Stomach smooth muscle (tissue), 2 donors: ENCODE data around the gene ZNF460.

Experiments used
- H3K27ac ChIP-seq: one replicate; pipeline ENCODE4 v1.7.0; 2013; ENCODE audit warnings: mild to moderate bottlenecking, low read length, inconsistent platforms
- H3K27me3 ChIP-seq, 2 donors: one replicate each; pipeline ENCODE4 v1.7.0; 2013; ENCODE audit warnings: low read length in 2 of 2; ENCODE audit not compliant: insufficient read depth in 2 of 2, control insufficient read depth in 1 of 2
- H3K36me3 ChIP-seq, 2 donors: one replicate each; pipeline ENCODE4 v1.7.0; 2013; ENCODE audit warnings: low read length in 2 of 2; ENCODE audit not compliant: control insufficient read depth in 2 of 2, insufficient read depth in 2 of 2
- H3K4me1 ChIP-seq: one replicate; pipeline ENCODE4 v1.7.0; 2013; ENCODE audit warnings: low read length; ENCODE audit not compliant: control insufficient read depth, insufficient read depth
- H3K4me3 ChIP-seq, 2 donors: one replicate each; pipeline ENCODE4 v1.7.0; 2013; ENCODE audit warnings: low read length in 2 of 2
- H3K9ac ChIP-seq, 2 donors: one replicate each; pipeline ENCODE4 v1.7.0; 2013; ENCODE audit warnings: low read length in 2 of 2, mild to moderate bottlenecking in 1 of 2
- H3K9me3 ChIP-seq, 2 donors: one replicate each; pipeline ENCODE4 v1.7.0; 2013; ENCODE audit warnings: low read length in 2 of 2; ENCODE audit not compliant: control insufficient read depth in 2 of 2
- donor health status: healthy.
- donor health status: Pancreatic carcinoma.

Gene ZNF460

GRCh38 chr19:57280165-57280961, at the start of gene ZNF460:
Gene ZNF460, plus strand, starts transcription at chr19:57280485. Its CDS starts 322 bp downstream, at chr19:57280807.
- Histone ChIP-seq H3K4me3 (peak within 1 kb of the TSS; percentile 93 to 98), H3K27ac (peak within 1 kb of the TSS; percentile 99), H3K9ac (peak within 1 kb of the TSS; percentile 96 to 100), H3K36me3 (peaks cover 13 to 17% of the 10 kb centered on the region in 2 donors), H3K9me3 (no peaks in the 10 kb centered on the region), H3K27me3 (no peaks in the 10 kb centered on the region), H3K4me1 (peaks cover 34% of the 10 kb centered on the region)

- Histone ChIP-seq H3K27me3 (no peaks in the 10 kb centered on the region), H3K9me3 (no peaks in the 10 kb centered on the region), H3K36me3 (no peaks in the 10 kb centered on the region), H3K27ac (no peak overlapping the region), H3K9ac (no peak overlapping the region), H3K4me3 (no peak overlapping the region), H3K4me1 (no peaks in the 10 kb centered on the region)
Measured at GRCh38 chr19:57231686-57232085, 48.6 kb upstream of the ZNF460 start.

- Histone ChIP-seq H3K4me3 (no peak overlapping the region), H3K9me3 (no peaks in the 10 kb centered on the region), H3K27me3 (no peaks in the 10 kb centered on the region), H3K27ac (no peak overlapping the region), H3K4me1 (no peaks in the 10 kb centered on the region), H3K36me3 (no peaks in the 10 kb centered on the region), H3K9ac (no peak overlapping the region)
Measured at GRCh38 chr19:57233207-57233606, 47.1 kb upstream of the ZNF460 start.

GRCh38 chr19:57239982-57240310, 40.3 kb upstream of the ZNF460 start:
- peak overlapping the region; percentile 90 for H3K27ac ChIP-seq
- no peaks in the 10 kb centered on the region for H3K9me3 ChIP-seq

GRCh38 chr19:57240311-57241090, 39.8 kb upstream of the ZNF460 start, which contains the start of gene ZNF805:
Gene ZNF805, plus strand, starts transcription at chr19:57240632. Its CDS starts 260 bp downstream, at chr19:57240892.
- H3K9ac ChIP-seq, result peak within 1 kb of the TSS; percentile 97 to 98
- H3K27me3 ChIP-seq, result no peaks in the 10 kb centered on the region
- H3K27ac ChIP-seq, result peak within 1 kb of the TSS; percentile 90
- peaks cover 16% of the 10 kb centered on the region for H3K4me1 ChIP-seq
- H3K4me3 ChIP-seq, result peak within 1 kb of the TSS; percentile 97 to 100
- peaks cover 16 to 17% of the 10 kb centered on the region in 2 donors for H3K36me3 ChIP-seq
- H3K9me3 ChIP-seq, result no peaks in the 10 kb centered on the region

More at GRCh38 chr19:57239982-57240310, 40.3 kb upstream of the ZNF460 start:
- Histone ChIP-seq H3K9ac (peak overlapping the region; percentile 97 to 98), H3K4me1 (peaks cover 16% of the 10 kb centered on the region), H3K27me3 (no peaks in the 10 kb centered on the region), H3K4me3 (peak overlapping the region; percentile 97 to 100), H3K36me3 (peaks cover 12 to 14% of the 10 kb centered on the region in 2 donors)

GRCh38 chr19:57241176-57241575, 39.1 kb upstream of the ZNF460 start:
- Histone ChIP-seq H3K9me3 (no peaks in the 10 kb centered on the region), H3K4me3 (peak overlapping the region; percentile 97 to 100), H3K36me3 (peaks cover 21 to 23% of the 10 kb centered on the region in 2 donors), H3K9ac (peak overlapping the region; percentile 97 to 98), H3K27me3 (no peaks in the 10 kb centered on the region), H3K4me1 (peaks cover 16% of the 10 kb centered on the region), H3K27ac (peak overlapping the region; percentile 90)

- Histone ChIP-seq H3K9me3 (no peaks in the 10 kb centered on the region), H3K36me3 (peaks cover 31 to 35% of the 10 kb centered on the region in 2 donors), H3K9ac (no peak overlapping the region)
Measured at GRCh38 chr19:57242821-57243220, 37.5 kb upstream of the ZNF460 start.

GRCh38 chr19:57244513-57244912, 35.8 kb upstream of the ZNF460 start:
- Histone ChIP-seq H3K9me3 (no peaks in the 10 kb centered on the region), H3K9ac (no peak overlapping the region), H3K4me1 (peaks cover 16% of the 10 kb centered on the region), H3K27me3 (no peaks in the 10 kb centered on the region), H3K36me3 (peaks cover 41 to 45% of the 10 kb centered on the region in 2 donors), H3K27ac (no peak overlapping the region), H3K4me3 (no peak overlapping the region)

More at GRCh38 chr19:57242821-57243220, 37.5 kb upstream of the ZNF460 start:
- H3K4me3 ChIP-seq, result no peak overlapping the region
- peaks cover 16% of the 10 kb centered on the region for H3K4me1 ChIP-seq
- no peak overlapping the region for H3K27ac ChIP-seq
- H3K27me3 ChIP-seq, result no peaks in the 10 kb centered on the region

GRCh38 chr19:57245066-57245465, 35.2 kb upstream of the ZNF460 start:
- H3K36me3 ChIP-seq, result peaks cover 43 to 45% of the 10 kb centered on the region in 2 donors
- H3K9me3 ChIP-seq, result no peaks in the 10 kb centered on the region
- H3K9ac ChIP-seq, result no peak overlapping the region
- peaks cover 16% of the 10 kb centered on the region for H3K4me1 ChIP-seq
- H3K4me3 ChIP-seq, result no peak overlapping the region
- no peaks in the 10 kb centered on the region for H3K27me3 ChIP-seq
- H3K27ac ChIP-seq, result no peak overlapping the region

- no peak overlapping the region for H3K9ac ChIP-seq
- peaks cover 47 to 49% of the 10 kb centered on the region in 2 donors for H3K36me3 ChIP-seq
- H3K27me3 ChIP-seq, result no peaks in the 10 kb centered on the region
- H3K9me3 ChIP-seq, result no peaks in the 10 kb centered on the region
- peaks cover 16% of the 10 kb centered on the region for H3K4me1 ChIP-seq
- no peak overlapping the region for H3K4me3 ChIP-seq
- H3K27ac ChIP-seq, result no peak overlapping the region
Measured at GRCh38 chr19:57245959-57246358, 34.3 kb upstream of the ZNF460 start.
